ENCODE data around the gene CNR2.

Gene CNR2

GRCh38 chr1:23848673-23849616 lies 64.2 kb downstream of the CNR2 start:
- no peak for TF ChIP-seq CTCF (IDR thresholded peaks at IDR 0.05)

- TF ChIP-seq CTCF (IDR thresholded peaks at IDR 0.05), result no peak
Observed at GRCh38 chr1:23845163-23845562, 68.0 kb downstream of the CNR2 start.

- no peak for TF ChIP-seq CTCF (IDR thresholded peaks at IDR 0.05)
Observed at GRCh38 chr1:23843644-23844043, 69.5 kb downstream of the CNR2 start.

GRCh38 chr1:23838401-23838866 lies 74.7 kb downstream of the CNR2 start:
- no peak for TF ChIP-seq CTCF (IDR thresholded peaks at IDR 0.05)

GRCh38 chr1:23837908-23838307 lies 75.3 kb downstream of the CNR2 start:
- no peak for TF ChIP-seq CTCF (IDR thresholded peaks at IDR 0.05)

- no peak for TF ChIP-seq CTCF (IDR thresholded peaks at IDR 0.05)
Observed at GRCh38 chr1:23836037-23836436, 77.1 kb downstream of the CNR2 start.

- TF ChIP-seq CTCF (IDR thresholded peaks at IDR 0.05), result no peak
Observed at GRCh38 chr1:23827717-23828116, 85.4 kb downstream of the CNR2 start.

Measured in LNCAP (cell line).